ENCODE results near the gene EMILIN3.

- TF ChIP-seq POLR2AphosphoS5 (IDR thresholded peaks at IDR 0.05; ENCODE audit: low read depth, low read length) (no peak), PAX5 (IDR thresholded peaks at IDR 0.05; ENCODE audit: insufficient read depth, low read length, severe bottlenecking) (no peak), POLR2A (IDR thresholded peaks at IDR 0.05; ENCODE audit: low read depth, low read length) (no peak), TAF1 (IDR thresholded peaks at IDR 0.05; ENCODE audit: low read depth, low read length) (no peak), POU2F2 (IDR thresholded peaks at IDR 0.05; ENCODE audit: low read depth, low read length) (no peak), SPI1 (IDR thresholded peaks at IDR 0.05; ENCODE audit: low read depth, low read length) (no peak)
Observed at GRCh38 chr20:41382791-41383305, 16.2 kb upstream of the EMILIN3 start.
